HUES6 (cell line): Measurements from ENCODE around the gene PNLIPRP1.

Experiments used
- H3K27ac ChIP-seq: 2 replicates; pipeline ENCODE4 v1.7.0; 2013; ENCODE audit warnings: low read depth, mild to moderate bottlenecking, low read length, inconsistent platforms
- H3K27me3 ChIP-seq: 2 replicates; pipeline ENCODE4 v1.6.1; 2013; ENCODE audit warnings: low read length; ENCODE audit not compliant: control insufficient read depth, insufficient read depth
- H3K36me3 ChIP-seq: 2 replicates; pipeline ENCODE4 v1.6.1; 2013; ENCODE audit warnings: low read length; ENCODE audit not compliant: control insufficient read depth, insufficient read depth
- H3K4me1 ChIP-seq: 2 replicates; pipeline ENCODE4 v1.6.1; 2013; ENCODE audit warnings: low read length; ENCODE audit not compliant: control insufficient read depth, insufficient read depth
- H3K4me3 ChIP-seq: 2 replicates; pipeline ENCODE4 v1.5.1; 2013; ENCODE audit warnings: low read depth, low read length
- H3K9ac ChIP-seq: one replicate; pipeline ENCODE4 v1.6.1; 2013; ENCODE audit warnings: mild to moderate bottlenecking, low read length
- H3K9me3 ChIP-seq: 2 replicates; pipeline ENCODE4 v1.6.1; 2013; ENCODE audit warnings: low read depth, low read length; ENCODE audit not compliant: control insufficient read depth, insufficient read depth

The PNLIPRP1 gene

GRCh38 chr10:116615199-116615776, 24.5 kb downstream of the PNLIPRP1 start:
- H3K27ac ChIP-seq, result no peak overlapping the region
- peaks cover 3% of the 10 kb centered on the region; the same call in 1 of the 2 replicates for H3K9me3 ChIP-seq
- H3K9ac ChIP-seq, result no peak overlapping the region
- no peak overlapping the region for H3K4me3 ChIP-seq
- no peaks in the 10 kb centered on the region for H3K4me1 ChIP-seq
- no peaks in the 10 kb centered on the region; the same call in 1 of the 2 replicates for H3K27me3 ChIP-seq
- H3K36me3 ChIP-seq, result no peaks in the 10 kb centered on the region

GRCh38 chr10:116620423-116621400, 30.0 kb downstream of the PNLIPRP1 start, which contains the start of gene PNLIPRP2:
Gene PNLIPRP2, plus strand, starts transcription at chr10:116620953.
- H3K36me3 ChIP-seq, result no peaks in the 10 kb centered on the region

GRCh38 chr10:116621476-116621875, 30.7 kb downstream of the PNLIPRP1 start:
- no peak overlapping the region for H3K27ac ChIP-seq
- H3K4me1 ChIP-seq, result no peaks in the 10 kb centered on the region
- H3K36me3 ChIP-seq, result no peaks in the 10 kb centered on the region
- H3K4me3 ChIP-seq, result no peak overlapping the region
- H3K9me3 ChIP-seq, result no peaks in the 10 kb centered on the region
- H3K27me3 ChIP-seq, result peaks cover 5% of the 10 kb centered on the region; the same call in 1 of the 2 replicates
- no peak overlapping the region for H3K9ac ChIP-seq

More at GRCh38 chr10:116620423-116621400, 30.0 kb downstream of the PNLIPRP1 start, which contains the start of gene PNLIPRP2:
- no peaks in the 10 kb centered on the region for H3K9me3 ChIP-seq
- H3K4me1 ChIP-seq, result no peaks in the 10 kb centered on the region
- H3K4me3 ChIP-seq, result no peak within 1 kb of the TSS
- H3K27ac ChIP-seq, result no peak within 1 kb of the TSS
- H3K9ac ChIP-seq, result no peak within 1 kb of the TSS
- no peaks in the 10 kb centered on the region for H3K27me3 ChIP-seq

GRCh38 chr10:116621934-116622655, 31.3 kb downstream of the PNLIPRP1 start:
- Histone ChIP-seq H3K4me1 (no peaks in the 10 kb centered on the region; the same call in 1 of the 2 replicates), H3K36me3 (no peaks in the 10 kb centered on the region), H3K27me3 (peaks cover 11% of the 10 kb centered on the region; the same call in 1 of the 2 replicates), H3K9ac (no peak overlapping the region), H3K27ac (no peak overlapping the region), H3K9me3 (no peaks in the 10 kb centered on the region), H3K4me3 (no peak overlapping the region)

GRCh38 chr10:116625845-116626244, 35.1 kb downstream of the PNLIPRP1 start:
- Histone ChIP-seq H3K9ac (no peak overlapping the region), H3K4me3 (no peak overlapping the region), H3K9me3 (no peaks in the 10 kb centered on the region), H3K36me3 (no peaks in the 10 kb centered on the region), H3K27ac (no peak overlapping the region), H3K4me1 (no peaks in the 10 kb centered on the region; the same call in 1 of the 2 replicates), H3K27me3 (peaks cover 19% of the 10 kb centered on the region)

GRCh38 chr10:116626815-116627214, 36.1 kb downstream of the PNLIPRP1 start:
- Histone ChIP-seq H3K27me3 (peaks cover 19% of the 10 kb centered on the region), H3K36me3 (no peaks in the 10 kb centered on the region), H3K4me1 (no peaks in the 10 kb centered on the region; the same call in 1 of the 2 replicates), H3K4me3 (peak overlapping the region; percentile 69; the same call in 1 of the 2 replicates), H3K9ac (no peak overlapping the region), H3K9me3 (no peaks in the 10 kb centered on the region), H3K27ac (no peak overlapping the region)

GRCh38 chr10:116627386-116627933, 36.7 kb downstream of the PNLIPRP1 start:
- peak overlapping the region; percentile 37 for H3K9ac ChIP-seq
- peak overlapping the region; percentile 69 for H3K4me3 ChIP-seq
- no peaks in the 10 kb centered on the region for H3K9me3 ChIP-seq
- no peaks in the 10 kb centered on the region for H3K36me3 ChIP-seq
- H3K4me1 ChIP-seq, result no peaks in the 10 kb centered on the region; the same call in 1 of the 2 replicates
- H3K27me3 ChIP-seq, result peaks cover 19% of the 10 kb centered on the region
- no peak overlapping the region for H3K27ac ChIP-seq

GRCh38 chr10:116629340-116629739, 38.6 kb downstream of the PNLIPRP1 start:
- peaks cover 19% of the 10 kb centered on the region for H3K27me3 ChIP-seq
- H3K27ac ChIP-seq, result no peak overlapping the region
- H3K36me3 ChIP-seq, result no peaks in the 10 kb centered on the region
- H3K4me3 ChIP-seq, result no peak overlapping the region
- H3K9me3 ChIP-seq, result no peaks in the 10 kb centered on the region
- no peaks in the 10 kb centered on the region; the same call in 1 of the 2 replicates for H3K4me1 ChIP-seq
- no peak overlapping the region for H3K9ac ChIP-seq

GRCh38 chr10:116630020-116630419, 39.3 kb downstream of the PNLIPRP1 start:
- no peak overlapping the region for H3K4me3 ChIP-seq
- peaks cover 19% of the 10 kb centered on the region for H3K27me3 ChIP-seq
- H3K36me3 ChIP-seq, result no peaks in the 10 kb centered on the region
- H3K9ac ChIP-seq, result no peak overlapping the region
- no peak overlapping the region for H3K27ac ChIP-seq
- H3K4me1 ChIP-seq, result no peaks in the 10 kb centered on the region; the same call in 1 of the 2 replicates
- no peaks in the 10 kb centered on the region for H3K9me3 ChIP-seq

- Histone ChIP-seq H3K9ac (no peak overlapping the region), H3K4me3 (no peak overlapping the region), H3K27me3 (peaks cover 10% of the 10 kb centered on the region), H3K27ac (no peak overlapping the region), H3K36me3 (no peaks in the 10 kb centered on the region), H3K4me1 (no peaks in the 10 kb centered on the region; the same call in 1 of the 2 replicates), H3K9me3 (no peaks in the 10 kb centered on the region)
Measured at GRCh38 chr10:116631871-116632295, 41.1 kb downstream of the PNLIPRP1 start.
